ENCODE results near the gene UBE2QL1. TPM values are rescaled to one million over a fixed set of nuclear protein-coding genes. Genes with fewer than 3 reads are reported as not detected.

The UBE2QL1 gene
- total and polyA plus RNA-seq, 2 donors (not counting 1 experiment from before 2014, with no cell fraction given), result 0.33 to 1.7 TPM

DNA sequence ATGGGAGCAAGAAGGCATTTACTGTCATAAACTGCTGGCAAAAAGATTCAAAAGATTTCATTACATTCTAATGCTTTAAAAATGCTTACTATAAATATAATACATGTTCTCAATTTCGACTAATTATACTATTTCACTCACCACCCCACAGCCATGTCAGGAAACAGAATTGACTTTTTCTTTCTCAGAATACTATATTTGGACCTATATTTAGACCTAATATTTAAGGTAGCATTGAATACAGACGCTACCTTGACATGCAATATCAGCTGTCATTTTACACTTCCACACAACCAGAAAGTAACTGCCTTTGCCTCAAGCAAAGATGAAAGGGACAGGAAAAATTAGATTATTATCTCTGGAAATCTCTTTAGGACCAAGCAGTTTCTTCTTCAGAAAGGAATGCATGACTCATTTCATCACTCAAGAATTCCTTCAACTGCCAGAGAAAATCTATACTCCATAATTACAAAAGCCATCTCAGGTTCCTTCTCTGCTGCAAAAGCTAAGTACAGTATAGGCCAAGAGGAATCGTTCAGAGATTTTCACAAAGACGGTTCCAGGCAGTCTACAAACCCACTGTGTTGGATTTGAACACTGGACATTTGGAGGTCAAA, 11.8 kb upstream of the UBE2QL1 start:
- Histone ChIP-seq H3K9ac (ENCODE audit: low read length) (no peak overlapping the region), H3K79me2 (ENCODE audit: control insufficient read depth, insufficient read depth, low read length) (no peaks in the 10 kb centered on the region), H3K4me3 (ENCODE audit: control extremely low read depth in 1 of 5, extremely low read depth in 1 of 5, insufficient read depth in 1 of 5, low read depth in 2 of 5, low read length in 4 of 5) (no peak overlapping the region), H3K9me3 (ENCODE audit: control extremely low read depth in 1 of 3, control insufficient read depth in 2 of 3, insufficient read depth in 1 of 3, low read length in 2 of 3) (peaks cover 0 to 4% (median 0%) of the 10 kb centered on the region in 3 donors), H3K27ac (ENCODE audit: low read length in 2 of 2) (no peak overlapping the region), H4K20me1 (ENCODE audit: control insufficient read depth, insufficient read depth, low read length, poor library complexity, severe bottlenecking) (no peaks in the 10 kb centered on the region), H2AFZ (ENCODE audit: insufficient read depth, low read depth, low read length, poor library complexity, severe bottlenecking) (no peak overlapping the region), H3K27me3 (replicated peaks in 1 of 4; ENCODE audit: control extremely low read depth in 1 of 4, control insufficient read depth in 3 of 4, insufficient read depth in 4 of 4, low read length in 3 of 4) (peaks cover 0 to 3% (median under 1%) of the 10 kb centered on the region in 4 experiments), H3K4me1 (ENCODE audit: control insufficient read depth in 2 of 2, insufficient read depth in 2 of 2, low read length in 2 of 2) (no peaks in the 10 kb centered on the region), H3K4me2 (replicated peaks; ENCODE audit: low read depth, low read length, poor library complexity, severe bottlenecking) (no peak overlapping the region), H3K36me3 (replicated peaks in 1 of 2; ENCODE audit: control extremely low read depth in 1 of 2, control insufficient read depth in 1 of 2, extremely low read depth in 1 of 2, insufficient read depth in 2 of 2, low read length in 1 of 2) (no peaks in the 10 kb centered on the region)
- H3K4me1 Mint-ChIP-seq, result no peaks in the 10 kb centered on the region
- ChIA-PET POLR2A (no interaction called here), CTCF (no interaction called here)
- intact Hi-C loops (cut with micrococcal nuclease), result no loop called here
- TF ChIP-seq, protein P1, sequence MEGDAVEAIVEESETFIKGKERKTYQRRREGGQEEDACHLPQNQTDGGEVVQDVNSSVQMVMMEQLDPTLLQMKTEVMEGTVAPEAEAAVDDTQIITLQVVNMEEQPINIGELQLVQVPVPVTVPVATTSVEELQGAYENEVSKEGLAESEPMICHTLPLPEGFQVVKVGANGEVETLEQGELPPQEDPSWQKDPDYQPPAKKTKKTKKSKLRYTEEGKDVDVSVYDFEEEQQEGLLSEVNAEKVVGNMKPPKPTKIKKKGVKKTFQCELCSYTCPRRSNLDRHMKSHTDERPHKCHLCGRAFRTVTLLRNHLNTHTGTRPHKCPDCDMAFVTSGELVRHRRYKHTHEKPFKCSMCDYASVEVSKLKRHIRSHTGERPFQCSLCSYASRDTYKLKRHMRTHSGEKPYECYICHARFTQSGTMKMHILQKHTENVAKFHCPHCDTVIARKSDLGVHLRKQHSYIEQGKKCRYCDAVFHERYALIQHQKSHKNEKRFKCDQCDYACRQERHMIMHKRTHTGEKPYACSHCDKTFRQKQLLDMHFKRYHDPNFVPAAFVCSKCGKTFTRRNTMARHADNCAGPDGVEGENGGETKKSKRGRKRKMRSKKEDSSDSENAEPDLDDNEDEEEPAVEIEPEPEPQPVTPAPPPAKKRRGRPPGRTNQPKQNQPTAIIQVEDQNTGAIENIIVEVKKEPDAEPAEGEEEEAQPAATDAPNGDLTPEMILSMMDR (IDR thresholded peaks at IDR 0.05), result no peak
- TF ChIP-seq EZH2 (IDR thresholded peaks at IDR 0.05; ENCODE audit: borderline replicate concordance, insufficient read depth, low read depth, low read length, poor library complexity, severe bottlenecking), result no peak
- ATAC-seq (ENCODE audit: low read depth) (no peak), DNase-seq (no peak)
- WGBS (ENCODE audit: insufficient coverage), result 94% methylated on average over 2 of the region's 4 CpGs
- H3K9me3 Mint-ChIP-seq (ENCODE audit: insufficient read depth), result no peaks in the 10 kb centered on the region
- no peak overlapping the region for H3K4me3 Mint-ChIP-seq
- no peak overlapping the region for H3K27ac Mint-ChIP-seq
- peaks cover 47% of the 10 kb centered on the region for H3K27me3 Mint-ChIP-seq

DNA sequence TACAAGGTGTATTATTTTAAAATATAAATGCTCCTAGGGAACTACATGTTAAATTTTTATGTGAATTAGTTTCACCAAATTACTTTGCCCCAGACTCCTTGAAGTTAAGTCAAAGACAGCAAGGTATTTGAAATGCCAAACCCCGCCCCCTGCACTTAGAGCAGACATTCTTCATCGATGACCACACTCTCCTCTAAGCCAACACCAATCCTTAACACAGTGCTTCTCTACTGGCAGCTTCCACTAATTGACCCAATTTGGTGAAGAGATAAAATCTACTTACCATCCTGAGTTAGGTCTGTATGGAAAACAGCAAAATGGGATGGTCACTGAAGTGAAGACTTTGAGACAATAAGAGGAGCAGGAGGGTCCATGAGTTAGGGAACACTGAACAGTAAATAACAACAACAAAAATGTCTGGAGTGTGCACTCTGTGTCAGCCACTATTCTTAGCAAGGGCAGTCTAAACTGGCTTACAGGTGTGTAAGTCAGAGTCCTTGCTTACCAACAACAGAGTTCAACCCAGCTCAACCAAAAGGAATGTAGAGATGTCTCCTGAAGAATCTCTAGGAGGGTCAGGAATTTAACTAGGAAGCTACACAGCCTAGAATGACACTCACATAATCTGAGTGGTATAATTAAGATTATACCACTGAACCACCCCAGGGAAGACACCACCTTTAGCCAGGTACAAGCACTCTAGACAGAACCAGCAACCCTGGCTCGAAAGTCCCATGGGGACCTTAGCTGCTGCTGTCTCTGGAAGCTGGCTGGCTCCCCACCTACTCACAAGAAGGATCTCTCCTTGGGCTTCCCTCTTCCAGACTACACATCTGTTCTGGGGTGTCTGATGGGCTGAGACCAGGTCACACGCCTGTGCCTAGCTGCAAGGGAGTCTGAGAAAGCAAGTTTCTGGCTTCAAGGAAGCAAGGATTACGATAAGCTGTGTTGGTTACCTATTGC, 8.8 kb upstream of the UBE2QL1 start:
- Histone ChIP-seq H3K4me2 (replicated peaks; ENCODE audit: low read depth, low read length, poor library complexity, severe bottlenecking) (no peak overlapping the region), H3K9ac (ENCODE audit: low read length) (no peak overlapping the region), H3K27ac (ENCODE audit: low read length in 2 of 2) (no peak overlapping the region), H3K79me2 (ENCODE audit: control insufficient read depth, insufficient read depth, low read length) (no peaks in the 10 kb centered on the region), H4K20me1 (ENCODE audit: control insufficient read depth, insufficient read depth, low read length, poor library complexity, severe bottlenecking) (no peaks in the 10 kb centered on the region), H3K27me3 (replicated peaks in 1 of 4; ENCODE audit: control extremely low read depth in 1 of 4, control insufficient read depth in 3 of 4, insufficient read depth in 4 of 4, low read length in 3 of 4) (no peaks in the 10 kb centered on the region), H2AFZ (ENCODE audit: insufficient read depth, low read depth, low read length, poor library complexity, severe bottlenecking) (no peak overlapping the region), H3K4me3 (ENCODE audit: control extremely low read depth in 1 of 5, extremely low read depth in 1 of 5, insufficient read depth in 1 of 5, low read depth in 2 of 5, low read length in 4 of 5) (no peak overlapping the region), H3K9me3 (ENCODE audit: control extremely low read depth in 1 of 3, control insufficient read depth in 2 of 3, insufficient read depth in 1 of 3, low read length in 2 of 3) (peaks cover 0 to 11% (median 0%) of the 10 kb centered on the region in 3 donors), H3K36me3 (replicated peaks in 1 of 2; ENCODE audit: control extremely low read depth in 1 of 2, control insufficient read depth in 1 of 2, extremely low read depth in 1 of 2, insufficient read depth in 2 of 2, low read length in 1 of 2) (no peaks in the 10 kb centered on the region), H3K4me1 (ENCODE audit: control insufficient read depth in 2 of 2, insufficient read depth in 2 of 2, low read length in 2 of 2) (no peaks in the 10 kb centered on the region)
- ATAC-seq (ENCODE audit: low read depth) (no peak), DNase-seq (no peak)
- intact Hi-C loops (cut with micrococcal nuclease), result no loop called here
- Mint-ChIP-seq H3K27ac (no peak overlapping the region), H3K9me3 (ENCODE audit: insufficient read depth) (no peaks in the 10 kb centered on the region), H3K27me3 (peaks cover 40% of the 10 kb centered on the region), H3K4me1 (no peaks in the 10 kb centered on the region), H3K4me3 (no peak overlapping the region)
- 89% methylated on average over 3 of the region's 5 CpGs for WGBS (ENCODE audit: insufficient coverage)
- TF ChIP-seq, protein P1 (IDR thresholded peaks at IDR 0.05), result no peak
- TF ChIP-seq EZH2 (IDR thresholded peaks at IDR 0.05; ENCODE audit: borderline replicate concordance, insufficient read depth, low read depth, low read length, poor library complexity, severe bottlenecking), result no peak
- POLR2A ChIA-PET, result no interaction called here
- CTCF ChIA-PET, result no interaction called here
